ENCODE results near the gene ADGRB3. TPM values are rescaled to one million over a fixed set of nuclear protein-coding genes. Genes with fewer than 3 reads are reported as not detected.

ADGRB3 gene
- total and polyA plus RNA-seq, 12 donors = 0.47 to 2.1 (median 0.85) TPM

GRCh38 chr6:69305456-69305855 is 670.4 kb downstream of the ADGRB3 start:
- no peak for DNase-seq
- no peak for ATAC-seq
- no peak overlapping the region for H3K4me3 ChIP-seq
- no peak overlapping the region for H3K27ac ChIP-seq
- WGBS, 2 donors = 60 to 61% methylated on average over 2 of the region's 2 CpGs
- H3K9me3 ChIP-seq = peaks cover 0 to 8% (median 0%) of the 10 kb centered on the region in 11 donors
- no peaks in the 10 kb centered on the region for H3K36me3 ChIP-seq
- H3K4me1 ChIP-seq = peaks cover 0 to 3% (median 0%) of the 10 kb centered on the region in 9 donors
- intact Hi-C loops (cut with DNase I) = no loop called here
- H3K27me3 ChIP-seq = no peaks in the 10 kb centered on the region
- TF ChIP-seq, protein P1, sequence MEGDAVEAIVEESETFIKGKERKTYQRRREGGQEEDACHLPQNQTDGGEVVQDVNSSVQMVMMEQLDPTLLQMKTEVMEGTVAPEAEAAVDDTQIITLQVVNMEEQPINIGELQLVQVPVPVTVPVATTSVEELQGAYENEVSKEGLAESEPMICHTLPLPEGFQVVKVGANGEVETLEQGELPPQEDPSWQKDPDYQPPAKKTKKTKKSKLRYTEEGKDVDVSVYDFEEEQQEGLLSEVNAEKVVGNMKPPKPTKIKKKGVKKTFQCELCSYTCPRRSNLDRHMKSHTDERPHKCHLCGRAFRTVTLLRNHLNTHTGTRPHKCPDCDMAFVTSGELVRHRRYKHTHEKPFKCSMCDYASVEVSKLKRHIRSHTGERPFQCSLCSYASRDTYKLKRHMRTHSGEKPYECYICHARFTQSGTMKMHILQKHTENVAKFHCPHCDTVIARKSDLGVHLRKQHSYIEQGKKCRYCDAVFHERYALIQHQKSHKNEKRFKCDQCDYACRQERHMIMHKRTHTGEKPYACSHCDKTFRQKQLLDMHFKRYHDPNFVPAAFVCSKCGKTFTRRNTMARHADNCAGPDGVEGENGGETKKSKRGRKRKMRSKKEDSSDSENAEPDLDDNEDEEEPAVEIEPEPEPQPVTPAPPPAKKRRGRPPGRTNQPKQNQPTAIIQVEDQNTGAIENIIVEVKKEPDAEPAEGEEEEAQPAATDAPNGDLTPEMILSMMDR (IDR thresholded peaks at IDR 0.05) = no peak

GRCh38 chr6:69308584-69308983 is 673.5 kb downstream of the ADGRB3 start:
- intact Hi-C loops (cut with DNase I) = no loop called here
- Histone ChIP-seq H3K27ac (no peak overlapping the region), H3K4me3 (no peak overlapping the region), H3K9me3 (peaks cover 0 to 8% (median 0%) of the 10 kb centered on the region in 11 donors), H3K36me3 (no peaks in the 10 kb centered on the region), H3K27me3 (no peaks in the 10 kb centered on the region), H3K4me1 (peaks cover 0 to 3% (median 0%) of the 10 kb centered on the region in 9 donors)
- 81 to 88% methylated on average over 2 of the region's 2 CpGs for WGBS, 2 donors
- ATAC-seq = no peak
- no peak for DNase-seq
- TF ChIP-seq, protein P1 (IDR thresholded peaks at IDR 0.05) = no peak

GRCh38 chr6:69311888-69312287 is 676.8 kb downstream of the ADGRB3 start:
- intact Hi-C loops (cut with DNase I) = no loop called here
- TF ChIP-seq, protein P1 (IDR thresholded peaks at IDR 0.05) = no peak
- Histone ChIP-seq H3K27ac (no peak overlapping the region), H3K27me3 (no peaks in the 10 kb centered on the region), H3K9me3 (peaks cover 0 to 8% (median 0%) of the 10 kb centered on the region in 11 donors), H3K4me3 (no peak overlapping the region), H3K36me3 (no peaks in the 10 kb centered on the region), H3K4me1 (no peaks in the 10 kb centered on the region)
- no peak for DNase-seq
- no peak for ATAC-seq
- WGBS, 2 donors = 85 to 89% methylated on average over 1 of the region's 1 CpG

- TF ChIP-seq, protein P1 (IDR thresholded peaks at IDR 0.05) = no peak
- no peaks in the 10 kb centered on the region for H3K36me3 ChIP-seq
- intact Hi-C loops (cut with DNase I) = no loop called here
- peaks cover 0 to under 1% (median 0%) of the 10 kb centered on the region in 11 donors for H3K9me3 ChIP-seq
- WGBS, 2 donors = 56 to 59% methylated on average over 1 of the region's 1 CpG
- H3K4me3 ChIP-seq = no peak overlapping the region
- DNase-seq (no peak), ATAC-seq (no peak)
- no peaks in the 10 kb centered on the region for H3K4me1 ChIP-seq
- no peaks in the 10 kb centered on the region for H3K27me3 ChIP-seq
- H3K27ac ChIP-seq = no peak overlapping the region
Observed at GRCh38 chr6:69314001-69314400, 678.9 kb downstream of the ADGRB3 start.

Measured in heart right ventricle (tissue), 16 donors.